ENCODE results near the gene F8A1.
"Not testable (repeated sequence)": the region's sequence is repeated elsewhere in the genome, so short reads cannot be mapped to it uniquely, and the experiment has no call there.

The F8A1 gene

GRCh38 chrX:154908821-154909220 is 22.7 kb downstream of the F8A1 start:
- Mint-ChIP-seq H3K36me3 (peaks cover 2% of the 10 kb centered on the region), H3K27me3 (no peaks in the 10 kb centered on the region), H3K4me3 (no peak overlapping the region), H3K27ac (no peak overlapping the region), H3K4me1 (peaks cover 3% of the 10 kb centered on the region), H3K9me3 (no peaks in the 10 kb centered on the region)
- no peak for ATAC-seq (ENCODE audit: low read depth)
- DNase-seq (ENCODE audit: low spot score in 2 of 2), result no peak

GRCh38 chrX:154910048-154910447 is 23.9 kb downstream of the F8A1 start:
- H3K36me3 Mint-ChIP-seq; H3K27me3 Mint-ChIP-seq; H3K4me1 Mint-ChIP-seq; ATAC-seq (ENCODE audit: low read depth); DNase-seq (ENCODE audit: low spot score in 2 of 2); H3K27ac Mint-ChIP-seq; H3K9me3 Mint-ChIP-seq; H3K4me3 Mint-ChIP-seq: not testable (repeated sequence)

- H3K4me3 Mint-ChIP-seq; H3K27me3 Mint-ChIP-seq; H3K9me3 Mint-ChIP-seq; H3K27ac Mint-ChIP-seq; DNase-seq (ENCODE audit: low spot score in 2 of 2); H3K36me3 Mint-ChIP-seq; ATAC-seq (ENCODE audit: low read depth); H3K4me1 Mint-ChIP-seq: not testable (repeated sequence)
These were observed 24.4 kb downstream of the F8A1 start for GRCh38 chrX:154910528-154910927.

- Mint-ChIP-seq H3K36me3 (peaks cover 6% of the 10 kb centered on the region), H3K27me3 (peaks cover 10% of the 10 kb centered on the region), H3K27ac (no peak overlapping the region), H3K9me3 (no peaks in the 10 kb centered on the region), H3K4me1 (peaks cover 5% of the 10 kb centered on the region), H3K4me3 (no peak overlapping the region)
- ATAC-seq (ENCODE audit: low read depth), result no peak
- DNase-seq (ENCODE audit: low spot score in 2 of 2), result no peak
These were observed 27.9 kb downstream of the F8A1 start for GRCh38 chrX:154914052-154914451.

- Mint-ChIP-seq H3K27me3 (peaks cover 14% of the 10 kb centered on the region), H3K9me3 (no peaks in the 10 kb centered on the region), H3K36me3 (peaks cover 4% of the 10 kb centered on the region), H3K4me3 (peak overlapping the region; percentile 69), H3K4me1 (peaks cover 2% of the 10 kb centered on the region), H3K27ac (no peak overlapping the region)
- ATAC-seq (ENCODE audit: low read depth), result peak; percentile 59
- DNase-seq (ENCODE audit: low spot score in 2 of 2), result peak; percentile 2 to 19
These were observed 31.9 kb downstream of the F8A1 start for GRCh38 chrX:154918060-154918483.

GRCh38 chrX:154924771-154925170 is 38.6 kb downstream of the F8A1 start:
- not testable (repeated sequence) for H3K27ac Mint-ChIP-seq; H3K4me3 Mint-ChIP-seq; H3K36me3 Mint-ChIP-seq; ATAC-seq (ENCODE audit: low read depth); H3K4me1 Mint-ChIP-seq; DNase-seq (ENCODE audit: low spot score in 2 of 2); H3K9me3 Mint-ChIP-seq
- H3K27me3 Mint-ChIP-seq, result peaks cover 11% of the 10 kb centered on the region
